Measurements from ENCODE around the gene KIF18B. TPM values are rescaled to one million over a fixed set of nuclear protein-coding genes. Genes with fewer than 3 reads are reported as not detected.

Gene KIF18B
- total RNA-seq, 3 donors from 2014 or later = 0.15 to 0.64 TPM; not detected in 1

DNA sequence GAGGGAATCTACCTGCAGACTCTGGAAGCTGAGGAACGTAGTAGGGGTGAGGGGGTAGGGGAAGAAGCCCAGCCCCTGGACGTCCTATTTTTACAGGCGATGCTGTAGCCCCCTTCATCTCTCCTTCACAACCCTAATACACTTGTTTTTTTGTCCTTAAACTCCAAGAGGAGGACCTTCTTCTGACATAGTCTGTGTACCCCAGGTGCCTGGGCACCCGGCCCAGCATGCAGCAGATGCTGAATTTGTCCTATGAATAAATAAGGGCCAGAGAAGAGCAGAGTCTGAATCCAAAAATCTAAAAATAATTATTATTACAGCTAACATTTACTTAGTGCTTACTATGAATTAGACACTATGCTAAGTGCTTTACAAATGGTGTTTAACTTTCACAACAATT, 5.1 kb downstream of the KIF18B start:
- intact Hi-C loops (cut with DNase I; ENCODE audit: low total_unique reads) = no loop called here
- no peak overlapping the region for H3K4me3 ChIP-seq
- DNase-seq (ENCODE audit: low spot score in 2 of 2) = no peak

DNA sequence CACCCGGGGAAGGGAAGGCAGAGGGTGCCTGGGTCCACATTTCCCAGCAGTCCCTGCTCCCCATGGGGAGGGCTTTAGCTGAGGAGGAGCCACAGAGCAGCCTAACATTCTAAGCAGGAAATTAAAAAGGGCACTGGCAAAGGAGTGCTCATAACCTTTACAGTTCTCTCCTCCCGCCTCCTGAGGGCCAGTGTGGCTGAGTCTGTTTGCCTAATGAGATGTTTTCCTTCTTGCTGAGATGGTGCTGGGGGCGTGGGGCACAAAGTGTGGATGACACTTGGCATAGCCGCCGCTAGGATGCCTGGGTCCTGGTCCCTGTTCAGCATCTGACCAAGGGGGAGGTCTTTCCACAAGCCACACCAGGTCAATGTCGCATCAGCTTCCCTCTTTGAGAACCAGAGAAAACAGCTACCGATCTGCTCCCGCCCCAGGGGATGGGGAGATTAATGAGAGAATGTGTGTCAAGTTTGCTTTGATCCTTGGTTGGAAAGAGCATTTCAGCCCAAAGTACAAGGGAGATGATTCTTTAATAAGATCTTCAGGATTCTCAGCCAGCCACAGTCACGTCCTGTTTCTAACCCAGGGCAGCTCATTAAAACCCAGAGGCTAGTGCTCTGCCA, 5.8 kb downstream of the KIF18B start:
- no peaks in the 10 kb centered on the region for H3K36me3 ChIP-seq
- H3K27ac ChIP-seq = peak overlapping the region; percentile 45 to 56
- intact Hi-C loops (cut with DNase I; ENCODE audit: low total_unique reads) = no loop called here
- peaks cover 0 to 4% of the 10 kb centered on the region in 2 donors for H3K9me3 ChIP-seq
- no peaks in the 10 kb centered on the region for H3K27me3 ChIP-seq
- H3K4me1 ChIP-seq = no peaks in the 10 kb centered on the region
- TF ChIP-seq POLR2AphosphoS5 (IDR thresholded peaks at IDR 0.05) (no peak), POLR2A (IDR thresholded peaks at IDR 0.05) (no peak)
- TF ChIP-seq, protein P1, sequence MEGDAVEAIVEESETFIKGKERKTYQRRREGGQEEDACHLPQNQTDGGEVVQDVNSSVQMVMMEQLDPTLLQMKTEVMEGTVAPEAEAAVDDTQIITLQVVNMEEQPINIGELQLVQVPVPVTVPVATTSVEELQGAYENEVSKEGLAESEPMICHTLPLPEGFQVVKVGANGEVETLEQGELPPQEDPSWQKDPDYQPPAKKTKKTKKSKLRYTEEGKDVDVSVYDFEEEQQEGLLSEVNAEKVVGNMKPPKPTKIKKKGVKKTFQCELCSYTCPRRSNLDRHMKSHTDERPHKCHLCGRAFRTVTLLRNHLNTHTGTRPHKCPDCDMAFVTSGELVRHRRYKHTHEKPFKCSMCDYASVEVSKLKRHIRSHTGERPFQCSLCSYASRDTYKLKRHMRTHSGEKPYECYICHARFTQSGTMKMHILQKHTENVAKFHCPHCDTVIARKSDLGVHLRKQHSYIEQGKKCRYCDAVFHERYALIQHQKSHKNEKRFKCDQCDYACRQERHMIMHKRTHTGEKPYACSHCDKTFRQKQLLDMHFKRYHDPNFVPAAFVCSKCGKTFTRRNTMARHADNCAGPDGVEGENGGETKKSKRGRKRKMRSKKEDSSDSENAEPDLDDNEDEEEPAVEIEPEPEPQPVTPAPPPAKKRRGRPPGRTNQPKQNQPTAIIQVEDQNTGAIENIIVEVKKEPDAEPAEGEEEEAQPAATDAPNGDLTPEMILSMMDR (IDR thresholded peaks at IDR 0.05) = no peak
- no peak for DNase-seq (ENCODE audit: low spot score in 2 of 2)
- H3K4me3 ChIP-seq = no peak overlapping the region

More for the DNA sequence above, 5.1 kb downstream of the KIF18B start:
- peaks cover 0 to 4% of the 10 kb centered on the region in 2 donors for H3K9me3 ChIP-seq
- H3K27me3 ChIP-seq = no peaks in the 10 kb centered on the region
- no peaks in the 10 kb centered on the region for H3K36me3 ChIP-seq
- no peaks in the 10 kb centered on the region for H3K4me1 ChIP-seq
- H3K27ac ChIP-seq = peak overlapping the region; percentile 45 to 56
- no peak for TF ChIP-seq POLR2A (IDR thresholded peaks at IDR 0.05)
- TF ChIP-seq, protein P1 (IDR thresholded peaks at IDR 0.05) = no peak
- no peak for TF ChIP-seq POLR2AphosphoS5 (IDR thresholded peaks at IDR 0.05)

DNA sequence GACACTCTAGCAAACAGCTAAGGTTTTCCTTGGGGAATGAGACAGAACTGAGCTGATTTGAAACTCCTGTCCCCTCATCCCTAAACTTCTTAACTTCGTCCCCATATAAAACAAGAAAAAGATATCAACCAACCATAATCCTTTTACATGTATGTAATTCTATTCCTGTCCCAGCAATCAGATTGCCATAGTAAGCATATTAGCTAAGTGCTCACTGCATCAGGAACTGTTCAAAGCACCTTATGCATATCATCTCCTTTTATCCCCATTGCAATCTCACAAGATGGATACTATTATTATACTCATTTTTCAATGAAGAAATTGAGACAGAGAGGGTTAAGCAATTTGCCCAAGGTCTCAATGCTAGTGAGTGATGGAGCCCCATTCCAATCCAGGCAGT, 6.8 kb downstream of the KIF18B start:
- TF ChIP-seq POLR2A (IDR thresholded peaks at IDR 0.05) (no peak), POLR2AphosphoS5 (IDR thresholded peaks at IDR 0.05) (no peak)
- TF ChIP-seq, protein P1 (IDR thresholded peaks at IDR 0.05) = no peak
- Histone ChIP-seq H3K4me1 (no peaks in the 10 kb centered on the region), H3K9me3 (peaks cover 0 to 4% of the 10 kb centered on the region in 2 donors), H3K36me3 (no peaks in the 10 kb centered on the region), H3K4me3 (no peak overlapping the region), H3K27ac (no peak overlapping the region), H3K27me3 (no peaks in the 10 kb centered on the region)
- DNase-seq (ENCODE audit: low spot score in 2 of 2) = no peak
- intact Hi-C loops (cut with DNase I; ENCODE audit: low total_unique reads) = no loop called here

DNA sequence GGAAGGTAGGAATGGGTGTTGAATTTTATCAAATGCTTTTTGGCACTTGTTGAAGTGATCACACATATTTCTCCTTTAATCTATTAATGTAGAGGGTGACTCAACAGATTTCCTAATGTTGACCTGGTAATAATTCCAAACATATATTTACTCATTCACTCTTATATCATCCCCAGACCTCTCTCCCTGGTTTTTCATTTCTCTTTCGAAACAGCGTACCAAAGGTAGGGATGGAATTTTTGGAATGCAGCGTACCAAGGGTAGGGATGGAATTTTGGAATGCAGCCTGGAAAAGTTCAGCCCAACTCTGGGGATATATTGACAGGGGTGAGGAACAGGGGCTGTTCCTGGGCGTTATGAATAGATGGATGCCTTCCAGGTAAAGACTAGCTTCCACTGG, 7.3 kb downstream of the KIF18B start:
- TF ChIP-seq POLR2AphosphoS5 (IDR thresholded peaks at IDR 0.05) (no peak), POLR2A (IDR thresholded peaks at IDR 0.05) (no peak)
- TF ChIP-seq, protein P1 (IDR thresholded peaks at IDR 0.05) = no peak
- Histone ChIP-seq H3K4me1 (no peaks in the 10 kb centered on the region), H3K36me3 (no peaks in the 10 kb centered on the region), H3K27ac (no peak overlapping the region), H3K9me3 (peaks cover 0 to 4% of the 10 kb centered on the region in 2 donors), H3K27me3 (no peaks in the 10 kb centered on the region), H3K4me3 (no peak overlapping the region)
- no peak for DNase-seq (ENCODE audit: low spot score in 2 of 2)
- intact Hi-C loops (cut with DNase I; ENCODE audit: low total_unique reads) = no loop called here

DNA sequence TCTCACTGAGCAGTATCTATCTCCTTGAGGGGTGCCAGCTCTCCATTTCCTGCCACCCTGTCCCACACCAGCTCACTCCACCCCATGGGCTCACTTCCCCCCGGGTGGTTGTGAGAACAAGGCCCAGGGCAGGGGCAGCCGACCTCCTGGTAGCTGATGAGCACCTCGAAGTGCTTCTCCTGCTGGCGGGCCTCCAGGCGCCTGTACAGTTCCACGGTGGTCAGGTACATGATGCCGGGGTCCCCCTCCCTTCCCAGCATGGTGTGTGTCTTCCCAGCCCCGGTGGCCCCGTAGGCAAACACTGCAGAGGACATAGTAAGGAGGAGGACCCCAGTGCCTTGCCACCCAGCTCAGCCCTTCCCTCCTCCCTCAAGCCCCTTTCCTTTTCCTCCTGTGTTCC, 12.5 kb downstream of the KIF18B start:
- no peak for DNase-seq (ENCODE audit: low spot score in 2 of 2)

More for the DNA sequence above, 12.5 kb downstream of the KIF18B start:
- peaks cover 0 to 4% of the 10 kb centered on the region in 2 donors for H3K9me3 ChIP-seq
- no peak overlapping the region for H3K4me3 ChIP-seq
- no peak overlapping the region for H3K27ac ChIP-seq
- H3K36me3 ChIP-seq = no peaks in the 10 kb centered on the region
- TF ChIP-seq POLR2AphosphoS5 (IDR thresholded peaks at IDR 0.05) (no peak), POLR2A (IDR thresholded peaks at IDR 0.05) (no peak)
- no peaks in the 10 kb centered on the region for H3K4me1 ChIP-seq
- no peaks in the 10 kb centered on the region for H3K27me3 ChIP-seq
- intact Hi-C loops (cut with DNase I; ENCODE audit: low total_unique reads) = no loop called here
